Brain microvascular endothelial cell (primary cell): Measurements from ENCODE around the gene LRRC75B.

Experiments
- DNase-seq: peaks from one replicate; pipeline ENCODE4 v3.0.0-alpha.2; 2020
- H3K27ac ChIP-seq: fragments of 250-450 bp; sonication (Bioruptor Pico); 2 replicates; pipeline ENCODE4 v1.5.1; 2020; ENCODE audit warnings: mild to moderate bottlenecking, moderate library complexity
- H3K27me3 ChIP-seq: fragments of 250-450 bp; sonication (Bioruptor Pico); replicated peaks from 2 replicates; pipeline ENCODE4 v1.5.1; 2020; ENCODE audit warnings: mild to moderate bottlenecking
- H3K36me3 ChIP-seq: fragments of 250-450 bp; sonication (Bioruptor Pico); replicated peaks from 2 replicates; pipeline ENCODE4 v1.5.1; 2020; ENCODE audit warnings: mild to moderate bottlenecking
- H3K4me3 ChIP-seq: 2 replicates; pipeline ENCODE4 v1.5.1; 2011; ENCODE audit warnings: low read depth, mild to moderate bottlenecking, control low read depth, low read length, moderate library complexity
- in situ Hi-C: cut with HindIII; loops from 2 replicates; pipeline ENCODE4 v1.10.0; 2017; ENCODE audit warnings: low sequenced_read_pairs, low pct_ligation_motif_present
- TF ChIP-seq, protein P1 (sequence below): IDR thresholded peaks from 2 replicates; pipeline ENCODE4 v1.5.1; 2011; ENCODE audit warnings: low read depth, mild to moderate bottlenecking, moderate library complexity, low read length, control low read depth, inconsistent platforms; ENCODE audit errors: missing control alignments

The LRRC75B gene

GRCh38 chr22:24589518-24590030 lies 3.3 kb downstream of the LRRC75B start:
- H3K36me3 ChIP-seq, result no peaks in the 10 kb centered on the region
- H3K27me3 ChIP-seq, result no peaks in the 10 kb centered on the region
- in situ Hi-C loops, result no loop called here
- TF ChIP-seq, protein P1, sequence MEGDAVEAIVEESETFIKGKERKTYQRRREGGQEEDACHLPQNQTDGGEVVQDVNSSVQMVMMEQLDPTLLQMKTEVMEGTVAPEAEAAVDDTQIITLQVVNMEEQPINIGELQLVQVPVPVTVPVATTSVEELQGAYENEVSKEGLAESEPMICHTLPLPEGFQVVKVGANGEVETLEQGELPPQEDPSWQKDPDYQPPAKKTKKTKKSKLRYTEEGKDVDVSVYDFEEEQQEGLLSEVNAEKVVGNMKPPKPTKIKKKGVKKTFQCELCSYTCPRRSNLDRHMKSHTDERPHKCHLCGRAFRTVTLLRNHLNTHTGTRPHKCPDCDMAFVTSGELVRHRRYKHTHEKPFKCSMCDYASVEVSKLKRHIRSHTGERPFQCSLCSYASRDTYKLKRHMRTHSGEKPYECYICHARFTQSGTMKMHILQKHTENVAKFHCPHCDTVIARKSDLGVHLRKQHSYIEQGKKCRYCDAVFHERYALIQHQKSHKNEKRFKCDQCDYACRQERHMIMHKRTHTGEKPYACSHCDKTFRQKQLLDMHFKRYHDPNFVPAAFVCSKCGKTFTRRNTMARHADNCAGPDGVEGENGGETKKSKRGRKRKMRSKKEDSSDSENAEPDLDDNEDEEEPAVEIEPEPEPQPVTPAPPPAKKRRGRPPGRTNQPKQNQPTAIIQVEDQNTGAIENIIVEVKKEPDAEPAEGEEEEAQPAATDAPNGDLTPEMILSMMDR, result no peak
- no peak overlapping the region for H3K27ac ChIP-seq
- no peak for DNase-seq
- H3K4me3 ChIP-seq, result no peak overlapping the region

DNA sequence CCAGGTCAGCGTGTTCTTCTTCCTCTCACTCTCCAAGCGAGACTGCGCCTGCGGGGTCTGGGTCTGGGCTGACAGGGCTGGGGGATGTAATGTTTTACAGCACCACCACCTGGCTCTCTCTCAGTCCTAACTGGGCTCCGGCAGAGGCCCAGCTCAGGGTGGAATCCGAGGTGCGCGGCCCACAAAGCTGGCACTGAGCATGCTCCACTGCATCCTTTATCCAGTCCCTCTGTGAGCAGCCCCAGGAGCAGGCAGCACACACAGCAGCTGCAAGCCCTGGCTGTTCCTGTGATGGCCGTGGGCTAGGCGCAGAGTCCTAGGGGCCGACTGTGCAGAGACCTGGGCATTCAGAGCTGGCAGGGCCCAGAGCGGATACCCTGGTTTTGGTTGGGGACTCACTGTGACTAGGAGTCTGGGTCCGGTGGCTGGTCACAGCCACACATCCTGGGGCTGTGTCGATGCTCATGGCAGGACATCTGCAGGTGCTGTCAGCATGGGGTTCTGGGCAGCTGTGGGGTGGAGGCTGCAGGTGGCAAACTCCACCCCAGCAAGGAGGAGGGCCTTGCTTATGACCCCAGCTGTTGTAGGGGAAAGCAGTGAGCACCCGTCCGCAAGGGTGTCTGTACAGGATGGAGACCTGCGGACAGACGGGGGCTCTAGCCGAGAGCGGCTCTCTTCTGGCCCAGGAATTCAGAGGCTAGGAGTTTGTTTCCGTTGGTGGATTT lies 4.0 kb downstream of the LRRC75B start:
- in situ Hi-C loops, result no loop called here
- H3K27ac ChIP-seq, result no peak overlapping the region
- H3K27me3 ChIP-seq, result no peaks in the 10 kb centered on the region
- no peak for DNase-seq
- H3K4me3 ChIP-seq, result no peak overlapping the region
- TF ChIP-seq, protein P1, result no peak
- H3K36me3 ChIP-seq, result no peaks in the 10 kb centered on the region

- no peak for DNase-seq
- H3K36me3 ChIP-seq, result no peaks in the 10 kb centered on the region
- no peaks in the 10 kb centered on the region for H3K27me3 ChIP-seq
- H3K4me3 ChIP-seq, result no peak overlapping the region
- TF ChIP-seq, protein P1, result no peak
- in situ Hi-C loops, result no loop called here
- H3K27ac ChIP-seq, result no peak overlapping the region
Measured at GRCh38 chr22:24588381-24588756, 4.5 kb downstream of the LRRC75B start.

GRCh38 chr22:24587948-24588347 lies 4.9 kb downstream of the LRRC75B start:
- in situ Hi-C loops, result no loop called here
- Histone ChIP-seq H3K36me3 (no peaks in the 10 kb centered on the region), H3K27me3 (no peaks in the 10 kb centered on the region), H3K4me3 (no peak overlapping the region), H3K27ac (no peak overlapping the region)
- no peak for DNase-seq
- TF ChIP-seq, protein P1, result no peak

GRCh38 chr22:24587251-24587650 lies 5.6 kb downstream of the LRRC75B start:
- TF ChIP-seq, protein P1, result no peak

More at GRCh38 chr22:24587251-24587650, 5.6 kb downstream of the LRRC75B start:
- Histone ChIP-seq H3K27ac (no peak overlapping the region), H3K27me3 (no peaks in the 10 kb centered on the region), H3K4me3 (no peak overlapping the region), H3K36me3 (no peaks in the 10 kb centered on the region)
- in situ Hi-C loops, result no loop called here
- DNase-seq, result no peak
